Neural cell (in vitro differentiated cells): ENCODE data around the gene CAPN8. TPM values are rescaled to one million over a fixed set of nuclear protein-coding genes. Genes with fewer than 3 reads are reported as not detected.

Experiments used
- H2AFZ ChIP-seq: fragments of 200-600, 300-800 bp; sonication (generic), shearing (Covaris generic); 2 replicates; pipeline ENCODE4 v1.6.0; 2014; ENCODE audit warnings: low read depth, mild to moderate bottlenecking, antibody characterized with exemption, low read length, moderate library complexity
- H3F3A ChIP-seq: fragments of 200-600 bp; shearing (Covaris generic); 2 replicates; pipeline ENCODE4 v1.6.1; 2016; ENCODE audit warnings: mild to moderate bottlenecking, moderate library complexity, mixed read lengths, antibody characterized with exemption, low read length; ENCODE audit not compliant: insufficient read depth, poor library complexity, severe bottlenecking
- H3K27ac ChIP-seq: fragments of 200-600, 300-800 bp; sonication (generic), shearing (Covaris generic); 2 replicates; pipeline ENCODE4 v1.5.1; 2014; ENCODE audit warnings: mild to moderate bottlenecking, low read length, moderate library complexity
- H3K27me3 ChIP-seq: fragments of 300-800, 200-600 bp; sonication (generic), shearing (Covaris generic); 2 replicates; pipeline ENCODE4 v1.6.0; 2014; ENCODE audit warnings: mild to moderate bottlenecking, low read depth, low read length, moderate library complexity; ENCODE audit not compliant: insufficient read depth
- H3K36me3 ChIP-seq: fragments of 300-800, 200-600 bp; sonication (generic), shearing (Covaris generic); 2 replicates; pipeline ENCODE4 v1.5.1; 2014; ENCODE audit warnings: mild to moderate bottlenecking, antibody characterized with exemption, low read length, moderate library complexity; ENCODE audit not compliant: insufficient read depth
- H3K4me2 ChIP-seq: fragments of 300-800, 200-600 bp; sonication (generic), shearing (Covaris generic); 2 replicates; pipeline ENCODE4 v1.6.0; 2014; ENCODE audit warnings: mild to moderate bottlenecking, low read length
- H3K4me3 ChIP-seq: fragments of 300-800, 200-600 bp; sonication (generic), shearing (Covaris generic); 2 replicates; pipeline ENCODE4 v1.5.1; 2014; ENCODE audit warnings: mild to moderate bottlenecking, low read length, moderate library complexity
- H3K79me2 ChIP-seq: fragments of 200-600 bp; shearing (Covaris generic); replicated peaks from 2 replicates; pipeline ENCODE4 v1.6.0; 2014; ENCODE audit warnings: mild to moderate bottlenecking, low read length, moderate library complexity; ENCODE audit not compliant: insufficient read depth
- H3K9ac ChIP-seq: fragments of 300-800, 200-600 bp; sonication (generic), shearing (Covaris generic); 2 replicates; pipeline ENCODE4 v1.6.1; 2016; ENCODE audit warnings: mild to moderate bottlenecking, low read length, mixed read lengths
- H3K9me2 ChIP-seq: fragments of 200-600 bp; shearing (Covaris generic); 2 replicates; pipeline ENCODE4 v1.6.1; 2016; ENCODE audit warnings: mild to moderate bottlenecking, low read length, mixed read lengths; ENCODE audit not compliant: insufficient read depth
- H3K9me3 ChIP-seq: fragments of 200-600, 300-800 bp; sonication (generic), shearing (Covaris generic); 2 replicates; pipeline ENCODE4 v1.6.1; 2016; ENCODE audit warnings: mild to moderate bottlenecking, mixed run types, low read length, moderate library complexity, mixed read lengths
- H4K20me1 ChIP-seq: fragments of 200-600 bp; shearing (Covaris generic); 2 replicates; pipeline ENCODE4 v1.6.1; 2016; ENCODE audit warnings: mild to moderate bottlenecking, mixed run types; ENCODE audit not compliant: insufficient read depth
- CTCF ChIP-seq: fragments of 450-650 bp; IDR thresholded peaks from 2 replicates; pipeline ENCODE4 v1.5.1; 2014; ENCODE audit warnings: antibody characterized with exemption, mild to moderate bottlenecking, moderate library complexity; ENCODE audit not compliant: poor library complexity, severe bottlenecking
- EP300 ChIP-seq: fragments of 450-650 bp; conservative IDR thresholded peaks from 2 replicates; pipeline ENCODE4 v1.6.1; 2014; ENCODE audit warnings: antibody characterized with exemption, mild to moderate bottlenecking, moderate library complexity; ENCODE audit not compliant: poor library complexity, severe bottlenecking
- EZH2 ChIP-seq: fragments of 200-600, 300-800 bp; shearing (Covaris generic), sonication (generic); IDR thresholded peaks from 2 replicates; pipeline ENCODE4 v1.6.1; 2014; ENCODE audit warnings: antibody characterized with exemption, low read length, borderline replicate concordance, mild to moderate bottlenecking; ENCODE audit not compliant: insufficient read depth, poor library complexity, severe bottlenecking
- MXI1 ChIP-seq: fragments of 450-650 bp; conservative IDR thresholded peaks from 2 replicates; pipeline ENCODE4 v1.6.1; 2014; ENCODE audit warnings: antibody characterized with exemption, mild to moderate bottlenecking; ENCODE audit not compliant: poor library complexity, severe bottlenecking
- POLR2AphosphoS5 ChIP-seq: IDR thresholded peaks from 2 replicates; pipeline ENCODE4 v1.6.1; 2012
- RAD21 ChIP-seq: fragments of 450-650 bp; conservative IDR thresholded peaks from 2 replicates; pipeline ENCODE4 v1.6.1; 2014; ENCODE audit warnings: antibody characterized with exemption, mild to moderate bottlenecking, moderate library complexity
- REST ChIP-seq: IDR thresholded peaks from 2 replicates; pipeline ENCODE4 v1.6.1; 2012; ENCODE audit warnings: borderline replicate concordance
- SMC3 ChIP-seq: fragments of 450-650 bp; conservative IDR thresholded peaks from 2 replicates; pipeline ENCODE4 v1.6.1; 2014; ENCODE audit warnings: antibody characterized with exemption, mild to moderate bottlenecking, moderate library complexity; ENCODE audit not compliant: poor library complexity
- TAF1 ChIP-seq: IDR thresholded peaks from 2 replicates; pipeline ENCODE4 v1.6.1; 2012; ENCODE audit warnings: low read depth
- polyA plus RNA-seq: library from polyadenylated mRNA; depleted of rRNA; stranded (reverse); fragments of >200 nt; gene quantifications from 2 replicates; pipeline ENCODE4 v1.2.3, GENCODE V29; 2014

CAPN8 gene
- polyA plus RNA-seq, 1 donor from 2014 or later, result not detected

GRCh38 chr1:223538981-223539380 is 126.5 kb downstream of the CAPN8 start:
- no peaks in the 10 kb centered on the region for H3K27me3 ChIP-seq
- H3K9ac ChIP-seq, result no peak overlapping the region
- H3F3A ChIP-seq, result no peaks in the 10 kb centered on the region
- H4K20me1 ChIP-seq, result no peaks in the 10 kb centered on the region
- TF ChIP-seq CTCF (no peak), EP300 (no peak), POLR2AphosphoS5 (no peak), EZH2 (no peak)
- H3K36me3 ChIP-seq, result no peaks in the 10 kb centered on the region
- H2AFZ ChIP-seq, result no peak overlapping the region
- H3K79me2 ChIP-seq, result no peaks in the 10 kb centered on the region
- no peaks in the 10 kb centered on the region for H3K9me2 ChIP-seq
- no peak overlapping the region for H3K27ac ChIP-seq
- no peaks in the 10 kb centered on the region for H3K9me3 ChIP-seq
- H3K4me2 ChIP-seq, result no peak overlapping the region
- H3K4me3 ChIP-seq, result no peak overlapping the region

GRCh38 chr1:223535319-223535718 is 130.2 kb downstream of the CAPN8 start:
- no peaks in the 10 kb centered on the region for H3K27me3 ChIP-seq
- no peaks in the 10 kb centered on the region for H3F3A ChIP-seq
- TF ChIP-seq REST (no peak), SMC3 (no peak), RAD21 (no peak), EZH2 (no peak), CTCF (no peak), TAF1 (no peak), POLR2AphosphoS5 (no peak), EP300 (no peak), MXI1 (no peak)
- no peak overlapping the region for H3K9ac ChIP-seq
- H3K79me2 ChIP-seq, result no peaks in the 10 kb centered on the region
- no peaks in the 10 kb centered on the region for H3K36me3 ChIP-seq
- H3K27ac ChIP-seq, result no peak overlapping the region
- no peaks in the 10 kb centered on the region for H3K9me3 ChIP-seq
- no peak overlapping the region for H2AFZ ChIP-seq
- H3K4me2 ChIP-seq, result no peak overlapping the region
- H3K4me3 ChIP-seq, result no peak overlapping the region
- no peaks in the 10 kb centered on the region for H3K9me2 ChIP-seq
- H4K20me1 ChIP-seq, result no peaks in the 10 kb centered on the region
